HepG2 (cell line): ENCODE data around the gene FOXRED2. TPM values are rescaled to one million over a fixed set of nuclear protein-coding genes. Genes with fewer than 3 reads are reported as not detected.

Experiments used
- ATAC-seq: fragments of 200-7000 bp; cut with Tn5 transposase; 3 replicates; pipeline ENCODE4 v1.9.1; 2020; ENCODE audit warnings: mild to moderate bottlenecking, moderate library complexity
- BruUV-seq: library from RNA; stranded (reverse); fragments of 400-500 nt; replicated peaks from 2 replicates; lab custom pipeline; 2021; lab: Mats Ljungman, UMichigan
- CTCF ChIA-PET: fragments of 300-600 bp; formaldehyde crosslinking; extraction: SDS; loops from one replicate; lab custom pipeline; 2021; ENCODE audit warnings: low total read pairs, inconsistent platforms, low intra/inter-chr PET ratio; lab: Yijun Ruan, JAX
- POLR2A ChIA-PET: fragments of 350-600 bp; sonication (Branson Sonifier 250); formaldehyde crosslinking; loops from one replicate; lab custom pipeline; 2020; ENCODE audit warnings: antibody characterized with exemption, inconsistent platforms; lab: Yijun Ruan, JAX
- DNase-seq: peaks from one replicate; pipeline ENCODE4 v3.0.0-alpha.2; 2015; ENCODE audit warnings: low spot score
- FAIRE-seq: peaks from 3 replicates; lab custom pipeline; 2011; peaks lifted over from hg19 to GRCh38; lab: Jason Lieb, UNC
- H2AFZ ChIP-seq: one replicate; pipeline ENCODE4 v1.6.1; 2011; ENCODE audit warnings: low read length, inconsistent platforms
- H3K27ac ChIP-seq: fragments of 300-600 bp; 3 replicates; pipeline ENCODE4 v1.8.0; 2011; ENCODE audit warnings: mixed run types, mild to moderate bottlenecking, mixed read lengths, low read length, inconsistent platforms; ENCODE audit not compliant: insufficient read depth; ENCODE audit errors: extremely low read length
- H3K27me3 ChIP-seq, 2 experiments: fragments of 200-600 bp in 1 of 2; 2 replicates in 1 of 2; 3 replicates in 1 of 2; pipeline versions ENCODE4 v1.6.0 to v1.8.0; 2011; ENCODE audit warnings: low read length in 2 of 2, mild to moderate bottlenecking in 2 of 2, moderate library complexity in 2 of 2, inconsistent platforms in 1 of 2; ENCODE audit not compliant: insufficient read depth in 2 of 2, control insufficient read depth in 1 of 2
- H3K36me3 ChIP-seq, 2 experiments: fragments of 200-600 bp in 1 of 2; replicated peaks in 1 of 2; 2 replicates in 1 of 2; 3 replicates in 1 of 2; pipeline versions ENCODE4 v1.5.1 to v1.8.0; 2011; ENCODE audit warnings: low read length in 2 of 2, inconsistent platforms in 1 of 2; ENCODE audit not compliant: insufficient read depth in 2 of 2, control insufficient read depth in 1 of 2
- H3K4me1 ChIP-seq: 2 replicates; pipeline ENCODE4 v1.5.1; 2012; ENCODE audit warnings: low read length, inconsistent platforms; ENCODE audit not compliant: insufficient read depth
- H3K4me2 ChIP-seq: 2 replicates; pipeline ENCODE4 v1.6.0; 2011; ENCODE audit warnings: low read depth, low read length, inconsistent platforms
- H3K4me3 ChIP-seq, 3 experiments: fragments of 200-600 bp in 1 of 3; sonication (generic), shearing (Covaris generic) in 1 of 3; replicated peaks in 1 of 3; 2 replicates each; pipeline ENCODE4 v1.5.1; 2011 to 2016; ENCODE audit warnings: low read length in 3 of 3, inconsistent platforms in 2 of 3, low read depth in 2 of 3, mild to moderate bottlenecking in 2 of 3, control low read depth in 1 of 3, mixed read lengths in 1 of 3; ENCODE audit not compliant: insufficient read depth in 1 of 3
- H3K79me2 ChIP-seq: one replicate; pipeline ENCODE4 v1.6.1; 2011; ENCODE audit warnings: low read length, inconsistent platforms; ENCODE audit not compliant: insufficient read depth
- H3K9ac ChIP-seq: 2 replicates; pipeline ENCODE4 v1.6.0; 2011; ENCODE audit warnings: mild to moderate bottlenecking, low read depth, low read length, inconsistent platforms; ENCODE audit not compliant: insufficient read depth
- H3K9me3 ChIP-seq: 2 replicates; pipeline ENCODE4 v1.5.1; 2012; ENCODE audit warnings: mild to moderate bottlenecking, low read length
- H4K20me1 ChIP-seq: 2 replicates; pipeline ENCODE4 v1.6.0; 2011; ENCODE audit warnings: inconsistent platforms, mild to moderate bottlenecking, low read length, moderate library complexity; ENCODE audit not compliant: insufficient read depth
- ARNT ChIP-seq: fragments of 450-650 bp; IDR thresholded peaks from 2 replicates; pipeline ENCODE4 v1.6.1; 2017
- ATM ChIP-seq: fragments of 450-650 bp; IDR thresholded peaks from 2 replicates; pipeline ENCODE4 v1.7.1; 2017; ENCODE audit warnings: mild to moderate bottlenecking, borderline replicate concordance
- FOXC1 ChIP-seq: sonication (generic); formaldehyde crosslinking; IDR thresholded peaks from 2 replicates; pipeline ENCODE4 v1.8.0; 2022; ENCODE audit warnings: mild to moderate bottlenecking, missing genetic modification reagents, borderline replicate concordance
- MATR3 ChIP-seq: sonication (generic); formaldehyde crosslinking; IDR thresholded peaks from 2 replicates; pipeline ENCODE4 v1.4.0; 2020; ENCODE audit warnings: missing genetic modification reagents
- POLR2A ChIP-seq, 2 experiments: IDR thresholded peaks; 2 replicates each; pipeline ENCODE4 v1.6.1; 2011; ENCODE audit warnings: low read depth in 2 of 2, low read length in 2 of 2, mild to moderate bottlenecking in 1 of 2, moderate library complexity in 1 of 2; ENCODE audit not compliant: insufficient read depth in 1 of 2
- SUZ12 ChIP-seq: fragments of 150-350 bp; IDR thresholded peaks from 2 replicates; pipeline ENCODE4 v1.6.1; 2014; ENCODE audit warnings: low read depth, low read length
- TSC22D2 ChIP-seq: sonication (generic); formaldehyde crosslinking; IDR thresholded peaks from 2 replicates; pipeline ENCODE4 v1.5.1; 2020; ENCODE audit warnings: missing genetic modification reagents, mild to moderate bottlenecking, borderline replicate concordance
- ZNF138 ChIP-seq: sonication (generic); formaldehyde crosslinking; IDR thresholded peaks from 2 replicates; pipeline ENCODE4 v1.5.0; 2020; ENCODE audit warnings: mild to moderate bottlenecking, low read depth, missing genetic modification reagents
- ZNF550 ChIP-seq: sonication (generic); formaldehyde crosslinking; IDR thresholded peaks from 2 replicates; pipeline ENCODE4 v1.4.0; 2020; ENCODE audit warnings: mild to moderate bottlenecking, missing genetic modification reagents, borderline replicate concordance
- ZNF678 ChIP-seq: sonication (generic); formaldehyde crosslinking; IDR thresholded peaks from 2 replicates; pipeline ENCODE4 v1.4.0; 2020; ENCODE audit warnings: mild to moderate bottlenecking, missing genetic modification reagents
- WGBS: methylation state at CpG from one replicate; pipeline ENCODE4 v1.1.6; 2017; ENCODE audit warnings: low lambda C conversion rate; 5-methylcytosine and 5-hydroxymethylcytosine counted together
- in situ Hi-C: cut with HindIII; loops from 2 replicates; pipeline ENCODE4 v1.10.0; 2017; ENCODE audit warnings: low pct_unique_long_range_greater_than_20kb; ENCODE audit not compliant: extremely low pct_ligation_motif_present
- intact Hi-C: fragments of 100-400 bp; cut with micrococcal nuclease; formaldehyde crosslinking; loops from one replicate; pipeline ENCODE4 v1.10.0; 2022; ENCODE audit not compliant: unreplicated experiment
- polyA plus RNA-seq, 8 experiments: library from polyadenylated mRNA; depleted of rRNA in 3 of 8; stranded (reverse) in 7 of 8; unstranded in 1 of 8; fragments of >200 nt; fragmentation: Illumina TruSeq in 4 of 8; extraction: Trizol in 4 of 8; gene quantifications; 2 replicates each; pipeline versions ENCODE4 v1.2.1 to v1.2.3, GENCODE V29; 2011 to 2016; ENCODE audit warnings: low read depth in 4 of 8, missing spikeins in 1 of 8, mixed read lengths in 1 of 8; ENCODE audit not compliant: insufficient read depth in 1 of 8
- total RNA-seq, 5 experiments: library from RNA; depleted of rRNA; stranded (reverse); fragments of >200 nt; fragmentation: Illumina TruSeq; extraction: Trizol; gene quantifications; 2 replicates each; pipeline ENCODE4 v1.2.3, GENCODE V29; 2016; ENCODE audit warnings: low read depth in 1 of 5
- TF ChIP-seq, protein P1 (sequence below): sonication (generic); formaldehyde crosslinking; IDR thresholded peaks from 2 replicates; pipeline ENCODE4 v1.4.0; 2020; ENCODE audit warnings: mild to moderate bottlenecking, low read depth, missing genetic modification reagents
- TF ChIP-seq, protein P2 (sequence below), 2 experiments: sonication (generic) in 1 of 2; formaldehyde crosslinking in 1 of 2; IDR thresholded peaks; 2 replicates each; pipeline versions ENCODE4 v1.5.1 to v1.6.1; 2011 to 2020; ENCODE audit warnings: borderline replicate concordance in 1 of 2, low read depth in 1 of 2, low read length in 1 of 2, mild to moderate bottlenecking in 1 of 2, missing genetic modification reagents in 1 of 2, moderate library complexity in 1 of 2
- TF ChIP-seq, protein P3 (sequence below): sonication (generic); formaldehyde crosslinking; IDR thresholded peaks from 2 replicates; pipeline ENCODE4 v1.8.0; 2022; ENCODE audit warnings: mild to moderate bottlenecking, missing genetic modification reagents, moderate library complexity
- TF ChIP-seq, protein P4 (sequence below): sonication (generic); formaldehyde crosslinking; IDR thresholded peaks from 2 replicates; pipeline ENCODE4 v1.4.0; 2020; ENCODE audit warnings: missing genetic modification reagents, borderline replicate concordance

FOXRED2 gene
- total and polyA plus RNA-seq, 2 of the 13 experiments (the other 11 are each of a cell fraction or from before 2014, with no cell fraction given): 9.3 to 28.1 TPM

DNA sequence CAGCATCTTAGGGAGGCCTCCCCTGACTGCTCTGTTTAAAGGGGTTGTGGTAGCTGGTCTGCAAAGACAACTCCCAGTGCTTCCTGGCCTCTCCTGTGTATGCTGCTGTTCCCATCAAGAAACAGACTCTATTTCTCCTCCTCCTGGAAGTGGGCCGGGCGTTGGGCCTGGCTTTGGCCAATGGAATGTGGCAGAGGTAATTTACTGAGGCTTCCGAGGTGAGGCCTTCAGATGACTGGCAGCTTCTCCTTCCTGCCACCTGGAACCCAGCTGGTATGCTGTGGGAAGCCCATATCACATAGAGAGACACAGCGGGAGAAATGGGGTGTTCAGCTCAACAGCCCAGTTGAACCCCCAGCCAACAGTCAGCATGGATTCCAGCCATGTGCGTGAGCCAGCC, 47.3 kb upstream of the FOXRED2 start:
- ATAC-seq (no peak), DNase-seq (no peak), FAIRE-seq (no peak)
- no peak overlapping the region for H3K4me2 ChIP-seq
- H2AFZ ChIP-seq: no peak overlapping the region
- H3K27me3 ChIP-seq: peaks cover 0 to 43% of the 10 kb centered on the region in 2 experiments
- intact Hi-C loops (no loop called here), in situ Hi-C loops (no loop called here)
- ChIA-PET CTCF (no interaction called here), POLR2A (no interaction called here)
- H3K27ac ChIP-seq: no peak overlapping the region
- 16% methylated on average over 5 of the region's 5 CpGs for WGBS
- no peaks in the 10 kb centered on the region for H4K20me1 ChIP-seq
- no peaks in the 10 kb centered on the region for H3K79me2 ChIP-seq
- no peaks in the 10 kb centered on the region for H3K9me3 ChIP-seq
- no TSS peak for BruUV-seq
- H3K36me3 ChIP-seq: no peaks in the 10 kb centered on the region
- no peaks in the 10 kb centered on the region for H3K4me1 ChIP-seq
- no peak overlapping the region for H3K4me3 ChIP-seq
- H3K9ac ChIP-seq: no peak overlapping the region
- TF ChIP-seq ZNF138: no peak

DNA sequence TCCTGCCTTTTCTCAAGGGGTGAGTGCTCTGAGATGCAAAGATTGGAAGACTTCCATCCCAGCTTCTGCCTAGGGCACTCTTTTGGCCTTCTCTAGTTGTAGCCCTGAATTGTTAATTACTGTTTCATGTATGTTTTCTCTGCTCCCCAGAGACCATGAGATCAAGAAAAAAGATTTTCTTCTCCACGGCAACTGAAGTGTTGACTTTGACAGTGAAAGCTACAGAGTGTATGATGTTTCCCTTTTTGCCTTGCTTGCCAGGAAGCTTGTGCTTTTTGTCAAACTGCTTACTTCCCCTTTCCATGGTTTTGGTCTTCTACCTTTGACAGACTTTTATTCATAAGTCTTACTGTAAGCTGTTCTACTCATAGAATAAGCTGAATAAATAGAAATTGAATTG, 45.4 kb upstream of the FOXRED2 start:
- no peak for ATAC-seq
- WGBS: 5% methylated on average over 1 of the region's 1 CpG

More for the DNA sequence above, 45.4 kb upstream of the FOXRED2 start:
- H3K79me2 ChIP-seq: no peaks in the 10 kb centered on the region
- no peak overlapping the region for H3K4me2 ChIP-seq
- no peak overlapping the region for H3K4me3 ChIP-seq
- H3K27ac ChIP-seq: no peak overlapping the region
- CTCF ChIA-PET: no interaction called here
- H3K27me3 ChIP-seq: peaks cover 2 to 46% of the 10 kb centered on the region in 2 experiments; a peak in 4 of 5 replicates
- H3K9ac ChIP-seq: no peak overlapping the region
- FAIRE-seq (no peak), DNase-seq (no peak)
- intact Hi-C loops (no loop called here), in situ Hi-C loops (no loop called here)
- H3K9me3 ChIP-seq: no peaks in the 10 kb centered on the region
- no peaks in the 10 kb centered on the region for H4K20me1 ChIP-seq
- no peak overlapping the region for H2AFZ ChIP-seq
- TF ChIP-seq, protein P1, sequence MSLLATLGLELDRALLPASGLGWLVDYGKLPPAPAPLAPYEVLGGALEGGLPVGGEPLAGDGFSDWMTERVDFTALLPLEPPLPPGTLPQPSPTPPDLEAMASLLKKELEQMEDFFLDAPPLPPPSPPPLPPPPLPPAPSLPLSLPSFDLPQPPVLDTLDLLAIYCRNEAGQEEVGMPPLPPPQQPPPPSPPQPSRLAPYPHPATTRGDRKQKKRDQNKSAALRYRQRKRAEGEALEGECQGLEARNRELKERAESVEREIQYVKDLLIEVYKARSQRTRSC (CRISPR knock-in tag): no peak
- TF ChIP-seq, protein P2, sequence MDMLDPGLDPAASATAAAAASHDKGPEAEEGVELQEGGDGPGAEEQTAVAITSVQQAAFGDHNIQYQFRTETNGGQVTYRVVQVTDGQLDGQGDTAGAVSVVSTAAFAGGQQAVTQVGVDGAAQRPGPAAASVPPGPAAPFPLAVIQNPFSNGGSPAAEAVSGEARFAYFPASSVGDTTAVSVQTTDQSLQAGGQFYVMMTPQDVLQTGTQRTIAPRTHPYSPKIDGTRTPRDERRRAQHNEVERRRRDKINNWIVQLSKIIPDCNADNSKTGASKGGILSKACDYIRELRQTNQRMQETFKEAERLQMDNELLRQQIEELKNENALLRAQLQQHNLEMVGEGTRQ (IDR thresholded peaks at IDR 0.05; ENCODE audit: low read depth, low read length): no peak
- TF ChIP-seq, protein P2 (CRISPR knock-in tag; IDR thresholded peaks at IDR 0.05; ENCODE audit: borderline replicate concordance): no peak
- TF ChIP-seq ZNF678 (CRISPR knock-in tag) (no peak), POLR2A (IDR thresholded peaks at IDR 0.05; ENCODE audit: insufficient read depth in 1 of 2, low read depth in 2 of 2, low read length in 2 of 2) (no peak), ZNF550 (CRISPR knock-in tag) (no peak), ATM (no peak), TSC22D2 (no peak), FOXC1 (CRISPR knock-in tag) (no peak), SUZ12 (no peak), ARNT (no peak), MATR3 (CRISPR knock-in tag) (no peak)
- TF ChIP-seq, protein P3, sequence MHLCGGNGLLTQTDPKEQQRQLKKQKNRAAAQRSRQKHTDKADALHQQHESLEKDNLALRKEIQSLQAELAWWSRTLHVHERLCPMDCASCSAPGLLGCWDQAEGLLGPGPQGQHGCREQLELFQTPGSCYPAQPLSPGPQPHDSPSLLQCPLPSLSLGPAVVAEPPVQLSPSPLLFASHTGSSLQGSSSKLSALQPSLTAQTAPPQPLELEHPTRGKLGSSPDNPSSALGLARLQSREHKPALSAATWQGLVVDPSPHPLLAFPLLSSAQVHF (CRISPR knock-in tag): no peak
- TF ChIP-seq, protein P4, sequence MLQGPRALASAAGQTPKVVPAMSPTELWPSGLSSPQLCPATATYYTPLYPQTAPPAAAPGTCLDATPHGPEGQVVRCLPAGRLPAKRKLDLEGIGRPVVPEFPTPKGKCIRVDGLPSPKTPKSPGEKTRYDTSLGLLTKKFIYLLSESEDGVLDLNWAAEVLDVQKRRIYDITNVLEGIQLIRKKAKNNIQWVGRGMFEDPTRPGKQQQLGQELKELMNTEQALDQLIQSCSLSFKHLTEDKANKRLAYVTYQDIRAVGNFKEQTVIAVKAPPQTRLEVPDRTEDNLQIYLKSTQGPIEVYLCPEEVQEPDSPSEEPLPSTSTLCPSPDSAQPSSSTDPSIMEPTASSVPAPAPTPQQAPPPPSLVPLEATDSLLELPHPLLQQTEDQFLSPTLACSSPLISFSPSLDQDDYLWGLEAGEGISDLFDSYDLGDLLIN (CRISPR knock-in tag): no peak
- no peaks in the 10 kb centered on the region for H3K4me1 ChIP-seq
- POLR2A ChIA-PET: no interaction called here
- BruUV-seq: no TSS peak
- H3K36me3 ChIP-seq: no peaks in the 10 kb centered on the region
